ENCODE results near the gene PANK1. TPM values are rescaled to one million over a fixed set of nuclear protein-coding genes. Genes with fewer than 3 reads are reported as not detected.

The PANK1 gene
- total RNA-seq, 4 donors from 2014 or later = 2.0 to 5.0 (median 3.6) TPM

DNA sequence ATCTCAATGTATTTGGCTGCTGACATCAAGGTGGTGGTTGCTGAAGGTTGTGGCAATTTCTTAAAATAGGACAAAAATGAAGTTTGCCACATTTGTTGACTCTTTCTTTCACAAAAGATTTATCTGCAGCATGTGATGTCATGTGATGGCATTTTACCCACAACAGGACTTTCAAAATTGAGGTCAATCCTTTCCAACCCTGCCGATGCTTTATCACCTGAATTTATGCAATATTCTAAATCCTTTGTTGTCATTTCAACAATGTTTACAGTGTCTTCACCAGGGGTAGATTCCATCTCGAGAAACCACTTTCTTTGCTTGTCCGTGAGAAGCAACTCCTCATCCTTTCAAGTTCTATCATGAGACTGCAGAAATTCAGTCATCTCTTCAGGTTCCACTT is 69.0 kb downstream of the PANK1 start:
- TF ChIP-seq POLR2A (IDR thresholded peaks at IDR 0.05; ENCODE audit: low read depth) (no peak), POLR2AphosphoS5 (IDR thresholded peaks at IDR 0.05) (no peak), EP300 (IDR thresholded peaks at IDR 0.05) (no peak)
- TF ChIP-seq, protein P1, sequence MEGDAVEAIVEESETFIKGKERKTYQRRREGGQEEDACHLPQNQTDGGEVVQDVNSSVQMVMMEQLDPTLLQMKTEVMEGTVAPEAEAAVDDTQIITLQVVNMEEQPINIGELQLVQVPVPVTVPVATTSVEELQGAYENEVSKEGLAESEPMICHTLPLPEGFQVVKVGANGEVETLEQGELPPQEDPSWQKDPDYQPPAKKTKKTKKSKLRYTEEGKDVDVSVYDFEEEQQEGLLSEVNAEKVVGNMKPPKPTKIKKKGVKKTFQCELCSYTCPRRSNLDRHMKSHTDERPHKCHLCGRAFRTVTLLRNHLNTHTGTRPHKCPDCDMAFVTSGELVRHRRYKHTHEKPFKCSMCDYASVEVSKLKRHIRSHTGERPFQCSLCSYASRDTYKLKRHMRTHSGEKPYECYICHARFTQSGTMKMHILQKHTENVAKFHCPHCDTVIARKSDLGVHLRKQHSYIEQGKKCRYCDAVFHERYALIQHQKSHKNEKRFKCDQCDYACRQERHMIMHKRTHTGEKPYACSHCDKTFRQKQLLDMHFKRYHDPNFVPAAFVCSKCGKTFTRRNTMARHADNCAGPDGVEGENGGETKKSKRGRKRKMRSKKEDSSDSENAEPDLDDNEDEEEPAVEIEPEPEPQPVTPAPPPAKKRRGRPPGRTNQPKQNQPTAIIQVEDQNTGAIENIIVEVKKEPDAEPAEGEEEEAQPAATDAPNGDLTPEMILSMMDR (IDR thresholded peaks at IDR 0.05) = no peak

DNA sequence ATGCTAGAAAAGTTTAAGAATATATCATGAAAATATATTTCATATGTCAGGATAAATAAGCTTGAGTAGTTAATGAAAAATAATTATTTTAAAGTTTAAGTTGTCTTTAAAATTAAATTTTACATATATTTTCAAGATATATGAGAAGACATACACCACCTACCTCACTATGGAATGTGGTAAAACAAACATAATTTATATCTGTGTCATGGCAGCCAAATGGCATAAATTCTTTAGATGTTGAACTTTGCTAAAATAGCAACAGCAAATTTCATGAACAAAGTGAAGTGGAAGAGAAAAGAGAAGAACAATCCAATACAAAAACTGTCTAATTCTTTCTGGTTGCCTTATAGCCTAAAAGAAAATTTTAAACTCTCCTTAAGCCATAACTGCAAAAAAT is 70.0 kb downstream of the PANK1 start:
- Histone ChIP-seq H3K27me3 (no peaks in the 10 kb centered on the region), H3K4me1 (no peaks in the 10 kb centered on the region), H3K9me3 (peaks cover 0 to 5% (median 0%) of the 10 kb centered on the region in 4 donors), H3K27ac (replicated peaks in 1 of 4) (no peak overlapping the region), H3K36me3 (no peaks in the 10 kb centered on the region), H3K4me3 (no peak overlapping the region)
- TF ChIP-seq POLR2A (IDR thresholded peaks at IDR 0.05; ENCODE audit: low read depth) (no peak), POLR2AphosphoS5 (IDR thresholded peaks at IDR 0.05) (no peak), EP300 (IDR thresholded peaks at IDR 0.05) (no peak)
- TF ChIP-seq, protein P1 (IDR thresholded peaks at IDR 0.05) = no peak
- intact Hi-C loops (cut with DNase I) = no loop called here
- no peak for DNase-seq (ENCODE audit: extremely low spot score)

More for the DNA sequence above, 69.0 kb downstream of the PANK1 start:
- H3K4me3 ChIP-seq = no peak overlapping the region
- no peaks in the 10 kb centered on the region for H3K36me3 ChIP-seq
- intact Hi-C loops (cut with DNase I) = no loop called here
- H3K9me3 ChIP-seq = peaks cover 0 to 5% (median 0%) of the 10 kb centered on the region in 4 donors
- no peaks in the 10 kb centered on the region for H3K27me3 ChIP-seq
- no peaks in the 10 kb centered on the region for H3K4me1 ChIP-seq
- DNase-seq (ENCODE audit: extremely low spot score) = no peak
- H3K27ac ChIP-seq (replicated peaks in 1 of 4) = no peak overlapping the region
- WGBS = 93% methylated on average over 3 of the region's 3 CpGs

DNA sequence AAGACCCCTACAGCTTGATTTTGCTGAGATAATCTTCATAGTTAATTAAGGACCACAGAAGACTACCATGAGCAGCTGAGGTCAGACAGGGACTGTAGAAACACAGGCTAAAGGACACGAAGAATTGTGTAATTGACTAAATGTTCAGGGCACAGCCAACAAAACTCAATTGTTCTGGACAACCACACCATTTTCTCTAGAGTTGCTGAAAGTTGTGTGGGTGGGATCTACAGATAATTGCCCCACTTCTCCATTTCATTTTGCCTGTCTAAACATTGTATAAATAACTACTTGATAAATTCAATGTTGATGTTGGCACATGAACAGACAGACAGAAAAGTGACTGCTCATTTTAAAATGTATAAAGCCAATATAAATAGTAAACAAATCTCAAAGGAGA is 70.7 kb downstream of the PANK1 start:
- 52% methylated on average over 1 of the region's 1 CpG for WGBS
- H3K4me1 ChIP-seq = no peaks in the 10 kb centered on the region

DNA sequence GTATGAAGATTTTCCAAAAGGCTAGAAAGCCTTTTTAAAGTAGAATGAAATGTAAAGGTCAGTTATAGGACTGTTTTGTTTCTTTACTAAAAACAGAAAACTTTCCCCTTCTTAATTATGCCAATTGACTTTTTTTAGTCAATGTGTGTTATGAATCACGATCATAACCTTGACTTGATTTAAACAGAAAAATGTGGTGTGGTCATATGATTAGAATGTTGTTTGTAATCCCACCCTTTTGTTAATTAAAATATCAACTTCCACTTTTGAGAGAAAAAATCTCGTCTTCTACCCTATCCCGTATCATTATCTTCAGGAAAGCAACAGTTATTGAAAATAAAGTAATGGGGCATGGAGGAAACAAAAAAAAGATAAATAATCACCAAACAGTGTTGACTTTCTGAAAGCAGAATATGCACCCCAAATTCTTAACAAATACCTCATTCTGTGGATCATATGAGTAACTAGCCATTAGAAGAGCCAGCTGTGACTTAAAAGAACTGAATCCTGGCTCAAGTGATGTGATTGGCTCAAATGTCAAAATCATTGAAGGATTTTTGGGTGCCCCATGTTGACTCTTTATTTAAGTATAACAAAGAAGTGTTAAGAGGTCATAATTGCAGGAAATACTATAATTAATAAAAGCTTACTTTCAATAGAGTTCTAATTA is 77.3 kb downstream of the PANK1 start:
- intact Hi-C loops (cut with DNase I) = no loop called here
- 70% methylated on average over 3 of the region's 3 CpGs for WGBS
- H3K27me3 ChIP-seq = peaks cover 0 to 8% (median 0%) of the 10 kb centered on the region in 4 donors

More for the DNA sequence above, 70.7 kb downstream of the PANK1 start:
- TF ChIP-seq EP300 (IDR thresholded peaks at IDR 0.05) (no peak), POLR2AphosphoS5 (IDR thresholded peaks at IDR 0.05) (no peak), POLR2A (IDR thresholded peaks at IDR 0.05; ENCODE audit: low read depth) (no peak)
- TF ChIP-seq, protein P1 (IDR thresholded peaks at IDR 0.05) = no peak
- intact Hi-C loops (cut with DNase I) = no loop called here
- H3K4me3 ChIP-seq = no peak overlapping the region
- no peaks in the 10 kb centered on the region for H3K27me3 ChIP-seq
- H3K27ac ChIP-seq (replicated peaks in 1 of 4) = no peak overlapping the region
- no peaks in the 10 kb centered on the region for H3K36me3 ChIP-seq
- peaks cover 0 to 5% (median 0%) of the 10 kb centered on the region in 4 donors for H3K9me3 ChIP-seq
- no peak for DNase-seq (ENCODE audit: extremely low spot score)

More for the DNA sequence above, 77.3 kb downstream of the PANK1 start:
- Histone ChIP-seq H3K4me3 (no peak overlapping the region), H3K9me3 (no peaks in the 10 kb centered on the region), H3K4me1 (no peaks in the 10 kb centered on the region), H3K36me3 (no peaks in the 10 kb centered on the region), H3K27ac (replicated peaks in 1 of 4) (no peak overlapping the region)
- DNase-seq (ENCODE audit: extremely low spot score) = no peak
- TF ChIP-seq EP300 (IDR thresholded peaks at IDR 0.05) = no peak
- TF ChIP-seq POLR2A (IDR thresholded peaks at IDR 0.05; ENCODE audit: low read depth) = no peak
- TF ChIP-seq, protein P1 (IDR thresholded peaks at IDR 0.05) = no peak
- TF ChIP-seq POLR2AphosphoS5 (IDR thresholded peaks at IDR 0.05) = no peak

Data from esophagus muscularis mucosa (tissue), 4 donors.